Endothelial cell of umbilical vein (primary cell): ENCODE results near the gene ITIH4. TPM values are rescaled to one million over a fixed set of nuclear protein-coding genes. Genes with fewer than 3 reads are reported as not detected.

Experiments used
- BruUV-seq: library from RNA; stranded (reverse); fragments of 400-500 nt; replicated peaks from 2 replicates; lab custom pipeline; 2021; lab: Mats Ljungman, UMichigan
- CTCF ChIA-PET: fragments of 300-600, 350-600 bp; sonication (Branson Sonifier 250); formaldehyde crosslinking; loops from one replicate; lab custom pipeline; 2021; ENCODE audit warnings: antibody characterized with exemption, inconsistent platforms; lab: Charles Lee
- POLR2A ChIA-PET: fragments of 300-600, 350-600 bp; sonication (Branson Sonifier 250); formaldehyde crosslinking; loops from one replicate; lab custom pipeline; 2021; ENCODE audit warnings: antibody characterized with exemption, inconsistent platforms; lab: Charles Lee
- DNase-seq: peaks from one replicate; pipeline ENCODE4 v3.0.0-alpha.2; 2011; ENCODE audit warnings: low read depth, low spot score
- FAIRE-seq: peaks from 2 replicates; lab custom pipeline; 2011; peaks lifted over from hg19 to GRCh38; lab: Jason Lieb, UNC
- H2AFZ ChIP-seq: 2 replicates; pipeline ENCODE4 v1.6.0; 2012; ENCODE audit warnings: low read depth, low read length, control low read depth, inconsistent platforms
- H3K27ac ChIP-seq: 2 replicates; pipeline ENCODE4 v1.5.1; 2011; ENCODE audit warnings: low read depth, mild to moderate bottlenecking, control low read depth, low read length, moderate library complexity; ENCODE audit not compliant: insufficient read depth
- H3K27me3 ChIP-seq, 2 experiments: 2 replicates each; pipeline versions ENCODE4 v1.6.0 to v1.6.1; 2011; ENCODE audit warnings: low read length in 2 of 2, mixed read lengths in 1 of 2; ENCODE audit not compliant: control insufficient read depth in 2 of 2, insufficient read depth in 2 of 2
- H3K36me3 ChIP-seq, 2 experiments: 2 replicates in 1 of 2; 3 replicates in 1 of 2; pipeline ENCODE4 v1.5.1; 2011; ENCODE audit warnings: low read length in 2 of 2, mild to moderate bottlenecking in 1 of 2, moderate library complexity in 1 of 2; ENCODE audit not compliant: control insufficient read depth in 2 of 2, insufficient read depth in 2 of 2; ENCODE audit errors: extremely low read depth in 1 of 2
- H3K4me1 ChIP-seq: 3 replicates; pipeline ENCODE4 v1.5.1; 2011; ENCODE audit warnings: mild to moderate bottlenecking, low read length; ENCODE audit not compliant: control insufficient read depth, insufficient read depth; ENCODE audit errors: extremely low read depth
- H3K4me2 ChIP-seq: 2 replicates; pipeline ENCODE4 v1.6.1; 2011; ENCODE audit warnings: low read length, control low read depth, mixed read lengths; ENCODE audit not compliant: insufficient read depth
- H3K4me3 ChIP-seq, 3 experiments: fragments of 200-600 bp in 1 of 3; sonication (generic), shearing (Covaris generic) in 1 of 3; replicated peaks in 1 of 3; 2 replicates each; pipeline ENCODE4 v1.5.1; 2011 to 2016; ENCODE audit warnings: control low read depth in 3 of 3, low read length in 3 of 3, mild to moderate bottlenecking in 2 of 3, inconsistent platforms in 1 of 3, low read depth in 1 of 3, moderate library complexity in 1 of 3; ENCODE audit not compliant: insufficient read depth in 1 of 3
- H3K79me2 ChIP-seq: 2 replicates; pipeline ENCODE4 v1.6.0; 2012; ENCODE audit warnings: low read length, inconsistent platforms; ENCODE audit not compliant: control insufficient read depth, insufficient read depth
- H3K9ac ChIP-seq: replicated peaks from 2 replicates; pipeline ENCODE3; 2011; ENCODE audit warnings: low read length, control low read depth; ENCODE audit not compliant: insufficient read depth; ENCODE audit errors: extremely low read depth
- H3K9me1 ChIP-seq: replicated peaks from 3 replicates; pipeline ENCODE4 v1.6.0; 2011; ENCODE audit warnings: mild to moderate bottlenecking, low read length; ENCODE audit not compliant: control insufficient read depth, insufficient read depth; ENCODE audit errors: extremely low read depth
- H3K9me3 ChIP-seq: replicated peaks from 2 replicates; pipeline ENCODE4 v1.5.1; 2012; ENCODE audit warnings: low read length, inconsistent platforms; ENCODE audit not compliant: control insufficient read depth, insufficient read depth
- H4K20me1 ChIP-seq: replicated peaks from 2 replicates; pipeline ENCODE3; 2011; ENCODE audit warnings: mild to moderate bottlenecking, low read length; ENCODE audit not compliant: control insufficient read depth, insufficient read depth; ENCODE audit errors: extremely low read depth
- EZH2 ChIP-seq: IDR thresholded peaks from 2 replicates; pipeline ENCODE4 v1.6.1; 2012; ENCODE audit warnings: borderline replicate concordance, low read depth, mild to moderate bottlenecking, moderate library complexity, low read length, inconsistent platforms; ENCODE audit not compliant: severe bottlenecking
- FOS ChIP-seq: IDR thresholded peaks from 2 replicates; pipeline ENCODE4 v1.6.1; 2011; ENCODE audit warnings: mild to moderate bottlenecking, low read length, moderate library complexity, borderline replicate concordance; ENCODE audit not compliant: insufficient read depth
- GATA2 ChIP-seq: IDR thresholded peaks from 2 replicates; pipeline ENCODE4 v1.7.0; 2011; ENCODE audit warnings: low read depth, mild to moderate bottlenecking, moderate library complexity, mixed read lengths, low read length; ENCODE audit not compliant: insufficient read length, insufficient read depth
- JUN ChIP-seq: IDR thresholded peaks from 2 replicates; pipeline ENCODE4 v1.6.1; 2011; ENCODE audit warnings: borderline replicate concordance, low read depth; ENCODE audit not compliant: insufficient read length, insufficient read depth
- MAX ChIP-seq: IDR thresholded peaks from 2 replicates; pipeline ENCODE4 v1.6.1; 2011; ENCODE audit not compliant: insufficient read depth, insufficient read length
- MYC ChIP-seq: IDR thresholded peaks from one replicate; pipeline ENCODE4 v1.6.1; 2011; ENCODE audit warnings: mild to moderate bottlenecking, low read depth, low read length
- POLR2A ChIP-seq: IDR thresholded peaks from 2 replicates; pipeline ENCODE4 v1.6.1; 2012; ENCODE audit warnings: low read depth, mild to moderate bottlenecking, control low read depth, low read length
- POLR2AphosphoS5 ChIP-seq: IDR thresholded peaks from 2 replicates; pipeline ENCODE4 v1.6.1; 2012; ENCODE audit warnings: low read depth, mild to moderate bottlenecking, control low read depth, low read length, moderate library complexity; ENCODE audit not compliant: insufficient read depth
- dilution Hi-C: fragments of 300-500 bp; cut with MboI; formaldehyde crosslinking; loops from one replicate; pipeline ENCODE4 v1.15.0; 2019; ENCODE audit warnings: low sequenced_read_pairs; ENCODE audit not compliant: extremely low pct_ligation_motif_present
- intact Hi-C: fragments of 100-400 bp; cut with micrococcal nuclease; formaldehyde crosslinking; loops from one replicate; pipeline ENCODE4 v1.10.0; 2022
- polyA plus RNA-seq, 4 experiments: library from polyadenylated mRNA; depleted of rRNA in 3 of 4; stranded (reverse) in 3 of 4; unstranded in 1 of 4; fragments of >200 nt; gene quantifications; 2 replicates each; pipeline versions ENCODE4 v1.2.1 to v1.2.3, GENCODE V29; 2011 to 2012; ENCODE audit warnings: missing spikeins in 1 of 4
- total RNA-seq: library from RNA; stranded (reverse); gene quantifications from 2 replicates; pipeline ENCODE4 v1.2.3, GENCODE V29; 2021
- TF ChIP-seq, protein P1 (sequence below), 2 donors: IDR thresholded peaks; 1 replicate in 1 of 2; 2 replicates in 1 of 2; pipeline ENCODE4 v1.5.1; 2011; ENCODE audit warnings: low read length in 2 of 2, mild to moderate bottlenecking in 2 of 2, moderate library complexity in 2 of 2, control low read depth in 1 of 2, inconsistent platforms in 1 of 2, low read depth in 1 of 2; ENCODE audit not compliant: insufficient read depth in 1 of 2; ENCODE audit errors: extremely low read depth in 1 of 2

ITIH4 gene
- total and polyA plus RNA-seq, 2 donors (not counting 3 experiments of a cell fraction or from before 2014, with no cell fraction given) = 0.17 to 2.4 TPM

DNA sequence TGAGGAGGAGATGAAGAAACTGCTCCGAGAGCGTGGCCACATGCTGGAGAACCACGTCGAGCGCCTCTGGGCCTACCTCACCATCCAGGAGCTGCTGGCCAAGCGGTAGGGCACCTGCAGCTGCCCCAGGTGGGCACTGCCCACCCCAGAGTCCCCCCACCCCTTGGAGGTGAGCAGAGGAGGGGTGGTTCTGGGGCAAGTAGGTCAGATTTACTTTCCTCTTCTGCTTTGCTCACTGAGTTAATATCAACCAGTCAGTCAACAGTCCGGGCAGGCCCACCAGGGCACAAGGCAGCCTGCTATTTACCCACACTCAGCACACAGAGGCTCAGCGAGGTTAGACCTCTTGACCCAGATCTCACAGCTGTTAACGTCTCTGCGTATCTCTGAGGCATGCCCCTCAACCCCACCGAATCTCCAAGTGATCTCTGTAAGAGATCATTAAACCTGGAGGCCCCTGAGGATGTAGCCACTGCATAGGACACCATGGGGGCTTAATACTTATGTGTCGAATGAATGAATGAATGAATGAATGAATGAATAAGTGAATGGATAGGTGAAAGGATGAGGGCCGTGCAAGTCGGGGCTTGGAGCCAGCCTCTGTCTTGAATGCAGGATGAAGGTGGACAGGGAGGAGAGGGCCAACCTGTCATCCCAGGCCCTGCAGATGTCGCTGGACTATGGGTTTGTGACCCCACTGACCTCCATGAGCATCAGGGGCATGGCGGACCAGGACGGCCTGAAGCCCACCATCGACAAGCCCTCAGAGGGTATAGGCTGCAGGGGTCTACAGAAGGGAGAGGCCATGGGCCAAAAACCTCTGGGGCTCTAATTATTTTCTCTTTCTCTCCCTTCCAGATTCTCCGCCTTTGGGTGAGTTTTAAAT is 43.9 kb downstream of the ITIH4 start:
- DNase-seq (no peak), FAIRE-seq (no peak)
- Histone ChIP-seq H3K9me1 (no peaks in the 10 kb centered on the region), H3K9me3 (no peaks in the 10 kb centered on the region), H3K79me2 (no peaks in the 10 kb centered on the region), H3K4me2 (no peak overlapping the region), H4K20me1 (no peaks in the 10 kb centered on the region), H3K4me1 (no peaks in the 10 kb centered on the region), H3K9ac (no peak overlapping the region), H3K27ac (no peak overlapping the region), H3K4me3 (no peak overlapping the region), H3K27me3 (peaks cover 0 to 6% of the 10 kb centered on the region in 2 experiments), H2AFZ (no peak overlapping the region), H3K36me3 (no peaks in the 10 kb centered on the region)
- intact Hi-C loops (no loop called here), dilution Hi-C loops (no loop called here)
- POLR2A ChIA-PET = no interaction called here
- BruUV-seq = no TSS peak
- CTCF ChIA-PET = interaction anchor here (1.1 to 1.8 kb wide), 4 partner anchors 11 to 34 kb away, joined by 3 to 5 read pairs (median 4); no protein-coding TSS in a partner anchor
- TF ChIP-seq JUN = no peak
- TF ChIP-seq FOS = no peak
- TF ChIP-seq GATA2 = no peak
- TF ChIP-seq, protein P1, sequence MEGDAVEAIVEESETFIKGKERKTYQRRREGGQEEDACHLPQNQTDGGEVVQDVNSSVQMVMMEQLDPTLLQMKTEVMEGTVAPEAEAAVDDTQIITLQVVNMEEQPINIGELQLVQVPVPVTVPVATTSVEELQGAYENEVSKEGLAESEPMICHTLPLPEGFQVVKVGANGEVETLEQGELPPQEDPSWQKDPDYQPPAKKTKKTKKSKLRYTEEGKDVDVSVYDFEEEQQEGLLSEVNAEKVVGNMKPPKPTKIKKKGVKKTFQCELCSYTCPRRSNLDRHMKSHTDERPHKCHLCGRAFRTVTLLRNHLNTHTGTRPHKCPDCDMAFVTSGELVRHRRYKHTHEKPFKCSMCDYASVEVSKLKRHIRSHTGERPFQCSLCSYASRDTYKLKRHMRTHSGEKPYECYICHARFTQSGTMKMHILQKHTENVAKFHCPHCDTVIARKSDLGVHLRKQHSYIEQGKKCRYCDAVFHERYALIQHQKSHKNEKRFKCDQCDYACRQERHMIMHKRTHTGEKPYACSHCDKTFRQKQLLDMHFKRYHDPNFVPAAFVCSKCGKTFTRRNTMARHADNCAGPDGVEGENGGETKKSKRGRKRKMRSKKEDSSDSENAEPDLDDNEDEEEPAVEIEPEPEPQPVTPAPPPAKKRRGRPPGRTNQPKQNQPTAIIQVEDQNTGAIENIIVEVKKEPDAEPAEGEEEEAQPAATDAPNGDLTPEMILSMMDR (IDR thresholded peaks at IDR 0.05; ENCODE audit: extremely low read depth in 1 of 2, insufficient read depth in 1 of 2, low read depth in 1 of 2, low read length in 2 of 2) = no peak
- no peak for TF ChIP-seq POLR2A
- TF ChIP-seq EZH2 = no peak
- no peak for TF ChIP-seq POLR2AphosphoS5
- no peak for TF ChIP-seq MAX
- TF ChIP-seq MYC = no peak
